MM.1S (cell line): ENCODE results near the gene PAFAH1B2.

Source experiments
- DNase-seq: peaks from one replicate; pipeline ENCODE4 v3.0.0-alpha.2; 2015
- H2AFZ ChIP-seq: fragments of 300-600 bp; sonication (generic); 2 replicates; pipeline ENCODE4 v1.6.0; 2016; ENCODE audit warnings: antibody characterized with exemption, low read length
- H3F3A ChIP-seq: fragments of 300-600 bp; sonication (generic); 2 replicates; pipeline ENCODE4 v1.6.1; 2016; ENCODE audit warnings: mild to moderate bottlenecking, antibody characterized with exemption, low read length, moderate library complexity, mixed read lengths; ENCODE audit not compliant: insufficient read depth
- H3K27ac ChIP-seq: fragments of 300-600 bp; sonication (generic); 2 replicates; pipeline ENCODE4 v1.5.1; 2016; ENCODE audit warnings: mild to moderate bottlenecking, low read length
- H3K27me3 ChIP-seq: fragments of 300-600 bp; sonication (generic); replicated peaks from 2 replicates; pipeline ENCODE4 v1.6.0; 2016; ENCODE audit warnings: low read length; ENCODE audit not compliant: insufficient read depth
- H3K36me3 ChIP-seq: fragments of 300-600 bp; sonication (generic); replicated peaks from 2 replicates; pipeline ENCODE4 v1.6.1; 2016; ENCODE audit warnings: mild to moderate bottlenecking, low read length, mixed read lengths; ENCODE audit not compliant: insufficient read depth
- H3K4me1 ChIP-seq: fragments of 300-600 bp; sonication (generic); 2 replicates; pipeline ENCODE4 v1.6.1; 2016; ENCODE audit warnings: low read length, mixed read lengths
- H3K4me2 ChIP-seq: fragments of 300-600 bp; sonication (generic); 2 replicates; pipeline ENCODE4 v1.6.0; 2016; ENCODE audit warnings: low read depth, low read length
- H3K4me3 ChIP-seq: fragments of 300-600 bp; sonication (generic); 2 replicates; pipeline ENCODE4 v1.5.1; 2016; ENCODE audit warnings: low read length, mixed read lengths
- H3K79me2 ChIP-seq: fragments of 300-600 bp; sonication (generic); 2 replicates; pipeline ENCODE4 v1.6.1; 2016; ENCODE audit warnings: mixed run types, low read length, mixed read lengths
- H3K9ac ChIP-seq: fragments of 300-600 bp; sonication (generic); 2 replicates; pipeline ENCODE4 v1.6.1; 2016; ENCODE audit warnings: low read length, mixed read lengths
- H3K9me2 ChIP-seq: fragments of 300-600 bp; sonication (generic); replicated peaks from 2 replicates; pipeline ENCODE4 v1.6.1; 2016; ENCODE audit warnings: mild to moderate bottlenecking, low read length, mixed read lengths; ENCODE audit not compliant: insufficient read depth
- H3K9me3 ChIP-seq: fragments of 300-600 bp; sonication (generic); replicated peaks from 2 replicates; pipeline ENCODE4 v1.6.1; 2016; ENCODE audit warnings: mild to moderate bottlenecking, low read length, mixed read lengths; ENCODE audit not compliant: insufficient read depth
- H4K20me1 ChIP-seq: fragments of 300-600 bp; sonication (generic); 2 replicates; pipeline ENCODE4 v1.6.1; 2016; ENCODE audit warnings: mild to moderate bottlenecking, low read length, moderate library complexity, mixed read lengths; ENCODE audit not compliant: insufficient read depth
- EZH2 ChIP-seq: fragments of 300-600 bp; sonication (generic); optimal IDR thresholded peaks from 2 replicates; pipeline ENCODE3; 2017; ENCODE audit warnings: low read depth, mild to moderate bottlenecking, antibody characterized with exemption, low read length, mixed read lengths
- EZH2phosphoT487 ChIP-seq: fragments of 300-600 bp; sonication (generic); IDR thresholded peaks from 2 replicates; pipeline ENCODE4 v1.6.1; 2018; ENCODE audit warnings: antibody characterized with exemption, low read length
- TF ChIP-seq, protein P1 (sequence below): fragments of 300-600 bp; sonication (generic); IDR thresholded peaks from 2 replicates; pipeline ENCODE4 v1.5.1; 2016; ENCODE audit warnings: antibody characterized with exemption, low read length, mixed read lengths

The PAFAH1B2 gene

DNA sequence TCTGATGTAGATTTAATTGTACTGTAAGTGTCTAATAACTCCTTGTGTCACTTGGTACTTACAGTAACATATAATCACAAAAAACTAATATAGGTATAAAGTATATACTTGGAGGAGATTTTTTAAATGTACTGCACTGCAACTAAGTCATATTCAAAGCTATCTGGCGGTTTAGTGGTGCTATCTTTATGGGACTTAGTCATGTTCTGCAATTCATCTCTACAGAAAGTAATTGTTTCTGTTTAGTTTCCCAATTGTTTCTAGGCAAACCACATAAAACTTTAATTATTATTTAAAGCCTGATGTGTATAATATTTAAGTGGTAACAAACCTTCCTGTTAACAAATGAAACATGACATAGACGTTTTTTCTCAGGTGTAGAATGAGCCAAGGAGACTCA is 8.0 kb downstream of the PAFAH1B2 start:
- H3K36me3 ChIP-seq: 0 out of 2 replicates have a peak, but pooled peaks cover 2% of the 10 kb centered on the region
- H3K79me2 ChIP-seq: peaks cover 98% of the 10 kb centered on the region
- H3K9me3 ChIP-seq: no peaks in the 10 kb centered on the region
- no peak for TF ChIP-seq EZH2phosphoT487
- TF ChIP-seq, protein P1, sequence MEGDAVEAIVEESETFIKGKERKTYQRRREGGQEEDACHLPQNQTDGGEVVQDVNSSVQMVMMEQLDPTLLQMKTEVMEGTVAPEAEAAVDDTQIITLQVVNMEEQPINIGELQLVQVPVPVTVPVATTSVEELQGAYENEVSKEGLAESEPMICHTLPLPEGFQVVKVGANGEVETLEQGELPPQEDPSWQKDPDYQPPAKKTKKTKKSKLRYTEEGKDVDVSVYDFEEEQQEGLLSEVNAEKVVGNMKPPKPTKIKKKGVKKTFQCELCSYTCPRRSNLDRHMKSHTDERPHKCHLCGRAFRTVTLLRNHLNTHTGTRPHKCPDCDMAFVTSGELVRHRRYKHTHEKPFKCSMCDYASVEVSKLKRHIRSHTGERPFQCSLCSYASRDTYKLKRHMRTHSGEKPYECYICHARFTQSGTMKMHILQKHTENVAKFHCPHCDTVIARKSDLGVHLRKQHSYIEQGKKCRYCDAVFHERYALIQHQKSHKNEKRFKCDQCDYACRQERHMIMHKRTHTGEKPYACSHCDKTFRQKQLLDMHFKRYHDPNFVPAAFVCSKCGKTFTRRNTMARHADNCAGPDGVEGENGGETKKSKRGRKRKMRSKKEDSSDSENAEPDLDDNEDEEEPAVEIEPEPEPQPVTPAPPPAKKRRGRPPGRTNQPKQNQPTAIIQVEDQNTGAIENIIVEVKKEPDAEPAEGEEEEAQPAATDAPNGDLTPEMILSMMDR: no peak
- TF ChIP-seq EZH2: no peak
- no peak for DNase-seq
- H3F3A ChIP-seq: no peaks in the 10 kb centered on the region
- H2AFZ ChIP-seq: no peak overlapping the region
- H3K4me1 ChIP-seq: no peaks in the 10 kb centered on the region
- H3K9ac ChIP-seq: no peak overlapping the region
- H3K4me2 ChIP-seq: no peak overlapping the region
- no peak overlapping the region for H3K4me3 ChIP-seq
- no peaks in the 10 kb centered on the region for H3K27me3 ChIP-seq
- no peak overlapping the region for H3K27ac ChIP-seq
- no peaks in the 10 kb centered on the region for H3K9me2 ChIP-seq
- peaks cover 29% of the 10 kb centered on the region for H4K20me1 ChIP-seq

DNA sequence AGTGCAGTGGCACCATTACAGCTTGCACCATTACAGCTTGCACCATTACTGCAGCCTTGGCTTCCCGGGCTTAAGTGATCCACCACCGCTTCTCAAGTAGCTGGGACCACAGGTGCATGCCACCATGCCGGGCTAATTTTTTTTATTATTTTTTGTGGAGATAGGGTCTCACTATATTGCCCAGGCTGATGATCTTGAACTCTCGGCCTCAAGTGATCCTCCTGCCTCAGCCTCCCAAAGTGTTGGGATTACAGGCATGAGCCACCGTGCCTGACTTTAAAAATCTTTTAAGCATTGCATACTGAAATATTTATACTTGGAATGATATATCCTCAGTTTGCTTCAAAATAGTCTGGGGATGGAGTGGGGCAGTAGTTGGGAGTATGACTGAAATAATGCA is 10.4 kb downstream of the PAFAH1B2 start:
- H3K27ac ChIP-seq: no peak overlapping the region
- 0 out of 2 replicates have a peak, but pooled peaks cover 3% of the 10 kb centered on the region for H3K36me3 ChIP-seq
- no peak overlapping the region for H2AFZ ChIP-seq
- peaks cover 20% of the 10 kb centered on the region for H4K20me1 ChIP-seq
- H3K27me3 ChIP-seq: no peaks in the 10 kb centered on the region
- no peak overlapping the region for H3K9ac ChIP-seq
- peaks cover 97% of the 10 kb centered on the region for H3K79me2 ChIP-seq
- no peak overlapping the region for H3K4me3 ChIP-seq
- H3K9me3 ChIP-seq: no peaks in the 10 kb centered on the region
- no peak for TF ChIP-seq EZH2
- TF ChIP-seq, protein P1: no peak
- no peak for TF ChIP-seq EZH2phosphoT487
- H3K4me1 ChIP-seq: no peaks in the 10 kb centered on the region
- H3K4me2 ChIP-seq: no peak overlapping the region
- H3K9me2 ChIP-seq: no peaks in the 10 kb centered on the region
- H3F3A ChIP-seq: no peaks in the 10 kb centered on the region
- DNase-seq: no peak

DNA sequence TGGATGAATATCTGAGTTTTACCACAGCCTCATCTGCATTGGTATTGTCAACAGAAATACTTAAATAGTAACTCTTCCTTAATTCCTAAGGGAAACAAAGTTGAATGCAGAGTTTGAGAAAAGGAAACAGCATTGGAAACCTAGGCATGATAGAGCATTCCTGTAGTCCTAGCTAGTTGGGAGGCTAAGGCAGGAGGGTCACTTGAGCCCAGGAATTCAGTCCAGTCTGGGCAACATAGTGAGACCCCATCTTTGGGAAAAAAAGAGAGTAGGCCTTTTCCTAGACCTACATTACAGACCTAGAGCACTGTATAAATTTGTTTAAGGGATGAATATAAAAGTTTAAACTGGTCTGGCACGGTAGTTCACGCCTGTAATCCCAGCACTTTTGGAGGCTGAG is 13.4 kb downstream of the PAFAH1B2 start:
- Histone ChIP-seq H3K9me3 (no peaks in the 10 kb centered on the region), H3F3A (no peaks in the 10 kb centered on the region), H3K9ac (no peak overlapping the region), H3K27me3 (no peaks in the 10 kb centered on the region), H2AFZ (no peak overlapping the region), H3K27ac (no peak overlapping the region), H3K9me2 (no peaks in the 10 kb centered on the region), H4K20me1 (peaks cover 20% of the 10 kb centered on the region), H3K79me2 (peaks cover 93% of the 10 kb centered on the region), H3K36me3 (peaks cover 9% of the 10 kb centered on the region; the same call in 1 of the 2 replicates), H3K4me3 (no peak overlapping the region), H3K4me2 (no peak overlapping the region), H3K4me1 (no peaks in the 10 kb centered on the region)
- DNase-seq: no peak
- TF ChIP-seq EZH2phosphoT487 (no peak), EZH2 (no peak)
- TF ChIP-seq, protein P1: no peak
